Natural killer cell treated with Interleukin-12 subunit alpha and Interleukin-12 subunit beta and Interleukin-15 and Interleukin-18, amount 100 ng/mL, for 72 hours (primary cell): ENCODE measurements around the gene UBA52. TPM values are rescaled to one million over a fixed set of nuclear protein-coding genes. Genes with fewer than 3 reads are reported as not detected.
A peak's percentile ranks its signal among the peaks of the same experiment; 100 is the strongest.
"Not testable (repeated sequence)": the region's sequence is repeated elsewhere in the genome, so short reads cannot be mapped to it uniquely, and the experiment has no call there.

Experiments
- ATAC-seq, 2 donors: fragments of 150-1000 bp; cut with Tn5 transposase in 1 of 2; sonication (Bioruptor Pico), chemical (Tn5 transposase) in 1 of 2; 2 replicates each; pipeline ENCODE4 v1.10.0; 2021
- DNase-seq: peaks from one replicate; pipeline ENCODE4 v3.0.0; 2022; ENCODE audit warnings: low spot score
- H3K27ac Mint-ChIP-seq, 2 donors: 1 replicate in 1 of 2; 2 replicates in 1 of 2; pipeline ENCODE4 v1.8.0; 2022; ENCODE audit warnings: mixed read lengths in 2 of 2, mild to moderate bottlenecking in 1 of 2, moderate library complexity in 1 of 2
- H3K27me3 Mint-ChIP-seq, 2 donors: 1 replicate in 1 of 2; 2 replicates in 1 of 2; pipeline ENCODE4 v1.8.0; 2022; ENCODE audit warnings: mixed read lengths in 2 of 2
- H3K36me3 Mint-ChIP-seq: one replicate; pipeline ENCODE4 v1.8.0; 2022; ENCODE audit warnings: mixed read lengths
- H3K4me1 Mint-ChIP-seq, 2 donors: 1 replicate in 1 of 2; 2 replicates in 1 of 2; pipeline ENCODE4 v1.8.0; 2022; ENCODE audit warnings: low read depth in 2 of 2, mixed read lengths in 2 of 2, mild to moderate bottlenecking in 1 of 2
- H3K4me3 Mint-ChIP-seq: one replicate; pipeline ENCODE4 v1.8.0; 2022; ENCODE audit warnings: mixed read lengths
- H3K9me3 Mint-ChIP-seq: 2 replicates; pipeline ENCODE4 v1.8.0; 2022; ENCODE audit warnings: mixed read lengths
- total RNA-seq, 2 donors: library from RNA; stranded (reverse); gene quantifications; one replicate each; pipeline ENCODE4 v1.2.3, GENCODE V29; 2022

UBA52 gene
- total RNA-seq: 1,000 to 10,000 TPM; 1,148 to 1,390 TPM

- Mint-ChIP-seq H3K27me3 (no peaks in the 10 kb centered on the region), H3K36me3 (peaks cover 8% of the 10 kb centered on the region), H3K9me3 (no peaks in the 10 kb centered on the region), H3K27ac (peak within 1 kb of the TSS; percentile 87 to 91), H3K4me1 (peaks cover 19 to 29% of the 10 kb centered on the region in 2 donors), H3K4me3 (peak within 1 kb of the TSS; percentile 98)
- DNase-seq (peak; percentile 99), ATAC-seq (peak; percentile 96 to 98)
Observed at GRCh38 chr19:18571564-18572344, at the start of gene UBA52. Gene UBA52, plus strand, starts transcription at chr19:18571857. Its CDS starts 1,444 bp downstream, at chr19:18573301.

GRCh38 chr19:18522124-18522861, 49.4 kb upstream of the UBA52 start:
- Mint-ChIP-seq H3K9me3 (no peaks in the 10 kb centered on the region), H3K27me3 (no peaks in the 10 kb centered on the region), H3K4me1 (peaks cover 9 to 23% of the 10 kb centered on the region in 2 donors), H3K4me3 (peak overlapping the region; percentile 89), H3K27ac (peak overlapping the region; percentile 69 to 86), H3K36me3 (no peaks in the 10 kb centered on the region)
- DNase-seq: peak; percentile 100
- peak; percentile 96 for ATAC-seq

- not testable (repeated sequence) for ATAC-seq
- Mint-ChIP-seq H3K4me3 (peak overlapping the region; percentile 89), H3K4me1 (peaks cover 9 to 19% of the 10 kb centered on the region in 2 donors)
Observed at GRCh38 chr19:18522862-18523440, 48.7 kb upstream of the UBA52 start.

GRCh38 chr19:18523841-18524240, 47.8 kb upstream of the UBA52 start:
- no peaks in the 10 kb centered on the region for H3K9me3 Mint-ChIP-seq
- ATAC-seq (no peak), DNase-seq (no peak)

More at GRCh38 chr19:18522862-18523440, 48.7 kb upstream of the UBA52 start:
- not testable (repeated sequence) for H3K27me3 Mint-ChIP-seq, DNase-seq, H3K9me3 Mint-ChIP-seq, H3K36me3 Mint-ChIP-seq
- H3K27ac Mint-ChIP-seq: peak overlapping the region; percentile 69 to 86

GRCh38 chr19:18526316-18526715, 45.3 kb upstream of the UBA52 start:
- Mint-ChIP-seq H3K36me3 (no peaks in the 10 kb centered on the region), H3K27me3 (no peaks in the 10 kb centered on the region), H3K4me3 (no peak overlapping the region), H3K4me1 (peaks cover 0 to 2% of the 10 kb centered on the region in 2 donors), H3K27ac (no peak overlapping the region), H3K9me3 (no peaks in the 10 kb centered on the region)
- ATAC-seq (no peak), DNase-seq (no peak)

More at GRCh38 chr19:18523841-18524240, 47.8 kb upstream of the UBA52 start:
- peaks cover 9 to 16% of the 10 kb centered on the region in 2 donors for H3K4me1 Mint-ChIP-seq
- no peaks in the 10 kb centered on the region for H3K27me3 Mint-ChIP-seq
- no peak overlapping the region for H3K4me3 Mint-ChIP-seq
- H3K27ac Mint-ChIP-seq: peak overlapping the region; percentile 69 to 86
- no peaks in the 10 kb centered on the region for H3K36me3 Mint-ChIP-seq

- Mint-ChIP-seq H3K27ac (no peak overlapping the region), H3K4me3 (no peak overlapping the region), H3K9me3 (no peaks in the 10 kb centered on the region), H3K36me3 (no peaks in the 10 kb centered on the region), H3K4me1 (peaks cover 0 to 6% of the 10 kb centered on the region in 2 donors), H3K27me3 (no peaks in the 10 kb centered on the region)
- DNase-seq (no peak), ATAC-seq (no peak)
Observed at GRCh38 chr19:18529782-18530181, 41.9 kb upstream of the UBA52 start.

GRCh38 chr19:18531485-18531884, 40.2 kb upstream of the UBA52 start:
- Mint-ChIP-seq H3K27me3 (no peaks in the 10 kb centered on the region), H3K9me3 (no peaks in the 10 kb centered on the region), H3K4me3 (no peak overlapping the region), H3K4me1 (peaks cover 0 to 6% of the 10 kb centered on the region in 2 donors), H3K27ac (no peak overlapping the region), H3K36me3 (no peaks in the 10 kb centered on the region)
- DNase-seq: peak; percentile 49
- ATAC-seq: no peak

GRCh38 chr19:18532168-18532890, 39.3 kb upstream of the UBA52 start:
- H3K4me3 Mint-ChIP-seq: no peak overlapping the region
- H3K27ac Mint-ChIP-seq: no peak overlapping the region

GRCh38 chr19:18533058-18533457, 38.6 kb upstream of the UBA52 start:
- Mint-ChIP-seq H3K4me1 (peaks cover 0 to 6% of the 10 kb centered on the region in 2 donors), H3K9me3 (no peaks in the 10 kb centered on the region), H3K27me3 (no peaks in the 10 kb centered on the region), H3K36me3 (no peaks in the 10 kb centered on the region), H3K27ac (no peak overlapping the region), H3K4me3 (no peak overlapping the region)
- peak in 1 of 2 donors; percentile 24 for ATAC-seq
- peak; percentile 49 for DNase-seq

More at GRCh38 chr19:18532168-18532890, 39.3 kb upstream of the UBA52 start:
- DNase-seq (peak; percentile 54), ATAC-seq (no peak)
- H3K36me3 Mint-ChIP-seq: no peaks in the 10 kb centered on the region
- H3K9me3 Mint-ChIP-seq: no peaks in the 10 kb centered on the region
- peaks cover 0 to 6% of the 10 kb centered on the region in 2 donors for H3K4me1 Mint-ChIP-seq
- no peaks in the 10 kb centered on the region for H3K27me3 Mint-ChIP-seq

- Mint-ChIP-seq H3K4me1 (peaks cover 5 to 11% of the 10 kb centered on the region in 2 donors), H3K27ac (no peak overlapping the region), H3K27me3 (no peaks in the 10 kb centered on the region), H3K4me3 (no peak overlapping the region), H3K36me3 (no peaks in the 10 kb centered on the region), H3K9me3 (no peaks in the 10 kb centered on the region)
- no peak for ATAC-seq
- peak; percentile 13 for DNase-seq
Observed at GRCh38 chr19:18536475-18536874, 35.2 kb upstream of the UBA52 start.

GRCh38 chr19:18537431-18537830, 34.2 kb upstream of the UBA52 start:
- H3K4me1 Mint-ChIP-seq: peaks cover 12 to 16% of the 10 kb centered on the region in 2 donors
- H3K27ac Mint-ChIP-seq: no peak overlapping the region
- H3K36me3 Mint-ChIP-seq: no peaks in the 10 kb centered on the region
- H3K4me3 Mint-ChIP-seq: no peak overlapping the region
- no peaks in the 10 kb centered on the region for H3K27me3 Mint-ChIP-seq
- DNase-seq: peak; percentile 44
- H3K9me3 Mint-ChIP-seq: no peaks in the 10 kb centered on the region
- no peak for ATAC-seq

- Mint-ChIP-seq H3K36me3 (no peaks in the 10 kb centered on the region), H3K27me3 (no peaks in the 10 kb centered on the region), H3K9me3 (no peaks in the 10 kb centered on the region), H3K4me1 (peaks cover 15 to 19% of the 10 kb centered on the region in 2 donors), H3K4me3 (no peak overlapping the region), H3K27ac (no peak overlapping the region)
- ATAC-seq (no peak), DNase-seq (peak; percentile 50)
Observed at GRCh38 chr19:18538115-18538514, 33.5 kb upstream of the UBA52 start.

GRCh38 chr19:18539372-18539771, 32.3 kb upstream of the UBA52 start:
- Mint-ChIP-seq H3K27ac (no peak overlapping the region), H3K4me1 (peaks cover 22 to 24% of the 10 kb centered on the region in 2 donors), H3K36me3 (no peaks in the 10 kb centered on the region), H3K27me3 (no peaks in the 10 kb centered on the region), H3K4me3 (no peak overlapping the region), H3K9me3 (no peaks in the 10 kb centered on the region)
- no peak for ATAC-seq
- peak; percentile 51 for DNase-seq
